Right ventricle myocardium superior (tissue), 1 donor: Measurements from ENCODE around the gene PROC. TPM values are rescaled to one million over a fixed set of nuclear protein-coding genes. Genes with fewer than 3 reads are reported as not detected.

ENCODE experiments used
- ATAC-seq: fragments of 200-7000 bp; cut with Tn5 transposase; one replicate; pipeline ENCODE4 v1.9.1; 2020; ENCODE audit warnings: mild to moderate bottlenecking; ENCODE audit not compliant: poor library complexity
- DNase-seq: peaks from one replicate; pipeline ENCODE4 v3.0.0-alpha.2; 2020
- intact Hi-C: fragments of 100-400 bp; cut with DNase I; formaldehyde crosslinking; loops from one replicate; pipeline ENCODE4 v1.11.2; 2022
- total RNA-seq: library from RNA; stranded (reverse); fragmentation: NEBNext Ultra II Directional; extraction: Animal tissue kit (Norgen Biotek cat#: 25700); gene quantifications from one replicate; pipeline ENCODE4 v1.2.1, GENCODE V29; 2021
- donor health status: DM: no; HTN: yes; CAD: no; lungs with severe emphysema.

The PROC gene
- total RNA-seq, 1 donor from 2014 or later: not detected

DNA sequence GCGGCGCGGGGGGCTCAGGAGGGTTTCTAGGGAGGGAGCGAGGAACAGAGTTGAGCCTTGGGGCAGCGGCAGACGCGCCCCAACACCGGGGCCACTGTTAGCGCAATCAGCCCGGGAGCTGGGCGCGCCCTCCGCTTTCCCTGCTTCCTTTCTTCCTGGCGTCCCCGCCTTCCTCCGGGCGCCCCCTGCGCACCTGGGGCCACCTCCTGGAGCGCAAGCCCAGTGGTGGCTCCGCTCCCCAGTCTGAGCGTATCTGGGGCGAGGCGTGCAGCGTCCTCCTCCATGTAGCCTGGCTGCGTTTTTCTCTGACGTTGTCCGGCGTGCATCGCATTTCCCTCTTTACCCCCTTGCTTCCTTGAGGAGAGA, 5.2 kb downstream of the PROC start:
- no peak for ATAC-seq
- intact Hi-C loops: no loop called here
- no peak for DNase-seq

DNA sequence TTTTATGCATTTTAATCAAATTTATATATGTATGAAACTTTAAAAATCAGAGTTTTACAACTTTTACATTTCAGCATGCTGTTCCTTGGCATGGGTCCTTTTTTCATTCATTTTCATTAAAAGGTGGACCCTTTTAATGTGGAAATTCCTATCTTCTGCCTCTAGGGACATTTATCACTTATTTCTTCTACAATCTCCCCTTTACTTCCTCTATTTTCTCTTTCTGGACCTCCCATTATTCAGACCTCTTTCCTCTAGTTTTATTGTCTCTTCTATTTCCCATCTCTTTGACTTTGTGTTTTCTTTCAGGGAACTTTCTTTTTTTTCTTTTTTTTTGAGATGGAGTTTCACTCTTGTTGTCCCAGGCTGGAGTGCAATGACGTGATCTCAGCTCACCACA, 5.7 kb downstream of the PROC start:
- ATAC-seq: no peak
- DNase-seq: no peak
- intact Hi-C loops: no loop called here

DNA sequence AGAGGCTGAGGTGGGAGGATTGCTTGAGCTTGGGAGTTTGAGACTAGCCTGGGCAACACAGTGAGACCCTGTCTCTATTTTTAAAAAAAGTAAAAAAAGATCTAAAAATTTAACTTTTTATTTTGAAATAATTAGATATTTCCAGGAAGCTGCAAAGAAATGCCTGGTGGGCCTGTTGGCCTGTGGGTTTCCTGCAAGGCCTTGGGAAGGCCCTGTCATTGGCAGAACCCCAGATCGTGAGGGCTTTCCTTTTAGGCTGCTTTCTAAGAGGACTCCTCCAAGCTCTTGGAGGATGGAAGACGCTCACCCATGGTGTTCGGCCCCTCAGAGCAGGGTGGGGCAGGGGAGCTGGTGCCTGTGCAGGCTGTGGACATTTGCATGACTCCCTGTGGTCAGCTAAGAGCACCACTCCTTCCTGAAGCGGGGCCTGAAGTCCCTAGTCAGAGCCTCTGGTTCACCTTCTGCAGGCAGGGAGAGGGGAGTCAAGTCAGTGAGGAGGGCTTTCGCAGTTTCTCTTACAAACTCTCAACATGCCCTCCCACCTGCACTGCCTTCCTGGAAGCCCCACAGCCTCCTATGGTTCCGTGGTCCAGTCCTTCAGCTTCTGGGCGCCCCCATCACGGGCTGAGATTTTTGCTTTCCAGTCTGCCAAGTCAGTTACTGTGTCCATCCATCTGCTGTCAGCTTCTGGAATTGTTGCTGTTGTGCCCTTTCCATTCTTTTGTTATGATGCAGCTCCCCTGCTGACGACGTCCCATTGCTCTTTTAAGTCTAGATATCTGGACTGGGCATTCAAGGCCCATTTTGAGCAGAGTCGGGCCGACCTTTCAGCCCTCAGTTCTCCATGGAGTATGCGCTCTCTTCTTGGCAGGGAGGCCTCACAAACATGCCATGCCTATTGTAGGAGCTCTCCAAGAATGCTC, 6.6 kb downstream of the PROC start:
- ATAC-seq: no peak
- DNase-seq: no peak
- intact Hi-C loops: no loop called here

DNA sequence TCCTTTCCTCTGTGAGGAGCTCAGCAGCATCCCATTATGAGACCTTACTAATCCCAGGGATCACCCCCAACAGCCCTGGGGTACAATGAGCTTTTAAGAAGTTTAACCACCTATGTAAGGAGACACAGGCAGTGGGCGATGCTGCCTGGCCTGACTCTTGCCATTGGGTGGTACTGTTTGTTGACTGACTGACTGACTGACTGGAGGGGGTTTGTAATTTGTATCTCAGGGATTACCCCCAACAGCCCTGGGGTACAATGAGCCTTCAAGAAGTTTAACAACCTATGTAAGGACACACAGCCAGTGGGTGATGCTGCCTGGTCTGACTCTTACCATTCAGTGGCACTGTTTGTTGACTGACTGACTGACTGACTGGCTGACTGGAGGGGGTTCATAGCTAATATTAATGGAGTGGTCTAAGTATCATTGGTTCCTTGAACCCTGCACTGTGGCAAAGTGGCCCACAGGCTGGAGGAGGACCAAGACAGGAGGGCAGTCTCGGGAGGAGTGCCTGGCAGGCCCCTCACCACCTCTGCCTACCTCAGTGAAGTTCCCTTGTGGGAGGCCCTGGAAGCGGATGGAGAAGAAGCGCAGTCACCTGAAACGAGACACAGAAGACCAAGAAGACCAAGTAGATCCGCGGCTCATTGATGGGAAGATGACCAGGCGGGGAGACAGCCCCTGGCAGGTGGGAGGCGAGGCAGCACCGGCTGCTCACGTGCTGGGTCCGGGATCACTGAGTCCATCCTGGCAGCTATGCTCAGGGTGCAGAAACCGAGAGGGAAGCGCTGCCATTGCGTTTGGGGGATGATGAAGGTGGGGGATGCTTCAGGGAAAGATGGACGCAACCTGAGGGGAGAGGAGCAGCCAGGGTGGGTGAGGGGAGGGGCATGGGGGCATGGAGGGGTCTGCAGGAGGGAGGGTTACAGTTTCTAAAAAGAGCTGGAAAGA, 7.6 kb downstream of the PROC start:
- no peak for ATAC-seq
- intact Hi-C loops: no loop called here
- no peak for DNase-seq

DNA sequence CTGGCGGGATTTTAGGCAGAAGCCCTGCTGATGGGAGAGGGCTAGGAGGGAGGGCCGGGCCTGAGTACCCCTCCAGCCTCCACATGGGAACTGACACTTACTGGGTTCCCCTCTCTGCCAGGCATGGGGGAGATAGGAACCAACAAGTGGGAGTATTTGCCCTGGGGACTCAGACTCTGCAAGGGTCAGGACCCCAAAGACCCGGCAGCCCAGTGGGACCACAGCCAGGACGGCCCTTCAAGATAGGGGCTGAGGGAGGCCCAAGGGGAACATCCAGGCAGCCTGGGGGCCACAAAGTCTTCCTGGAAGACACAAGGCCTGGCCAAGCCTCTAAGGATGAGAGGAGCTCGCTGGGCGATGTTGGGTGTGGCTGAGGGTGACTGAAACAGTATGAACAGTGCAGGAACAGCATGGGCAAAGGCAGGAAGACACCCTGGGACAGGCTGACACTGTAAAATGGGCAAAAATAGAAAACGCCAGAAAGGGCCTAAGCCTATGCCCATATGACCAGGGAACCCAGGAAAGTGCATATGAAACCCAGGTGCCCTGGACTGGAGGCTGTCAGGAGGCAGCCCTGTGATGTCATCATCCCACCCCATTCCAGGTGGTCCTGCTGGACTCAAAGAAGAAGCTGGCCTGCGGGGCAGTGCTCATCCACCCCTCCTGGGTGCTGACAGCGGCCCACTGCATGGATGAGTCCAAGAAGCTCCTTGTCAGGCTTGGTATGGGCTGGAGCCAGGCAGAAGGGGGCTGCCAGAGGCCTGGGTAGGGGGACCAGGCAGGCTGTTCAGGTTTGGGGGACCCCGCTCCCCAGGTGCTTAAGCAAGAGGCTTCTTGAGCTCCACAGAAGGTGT, 8.5 kb downstream of the PROC start:
- DNase-seq: no peak
- intact Hi-C loops: no loop called here
- ATAC-seq: no peak

DNA sequence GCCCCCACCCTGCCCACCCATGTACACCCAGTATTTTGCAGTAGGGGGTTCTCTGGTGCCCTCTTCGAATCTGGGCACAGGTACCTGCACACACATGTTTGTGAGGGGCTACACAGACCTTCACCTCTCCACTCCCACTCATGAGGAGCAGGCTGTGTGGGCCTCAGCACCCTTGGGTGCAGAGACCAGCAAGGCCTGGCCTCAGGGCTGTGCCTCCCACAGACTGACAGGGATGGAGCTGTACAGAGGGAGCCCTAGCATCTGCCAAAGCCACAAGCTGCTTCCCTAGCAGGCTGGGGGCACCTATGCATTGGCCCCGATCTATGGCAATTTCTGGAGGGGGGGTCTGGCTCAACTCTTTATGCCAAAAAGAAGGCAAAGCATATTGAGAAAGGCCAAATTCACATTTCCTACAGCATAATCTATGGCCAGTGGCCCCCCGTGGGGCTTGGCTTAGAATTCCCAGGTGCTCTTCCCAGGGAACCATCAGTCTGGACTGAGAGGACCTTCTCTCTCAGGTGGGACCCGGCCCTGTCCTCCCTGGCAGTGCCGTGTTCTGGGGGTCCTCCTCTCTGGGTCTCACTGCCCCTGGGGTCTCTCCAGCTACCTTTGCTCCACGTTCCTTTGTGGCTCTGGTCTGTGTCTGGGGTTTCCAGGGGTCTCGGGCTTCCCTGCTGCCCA, 9.3 kb downstream of the PROC start:
- no peak for DNase-seq
- intact Hi-C loops: no loop called here
- ATAC-seq: no peak

DNA sequence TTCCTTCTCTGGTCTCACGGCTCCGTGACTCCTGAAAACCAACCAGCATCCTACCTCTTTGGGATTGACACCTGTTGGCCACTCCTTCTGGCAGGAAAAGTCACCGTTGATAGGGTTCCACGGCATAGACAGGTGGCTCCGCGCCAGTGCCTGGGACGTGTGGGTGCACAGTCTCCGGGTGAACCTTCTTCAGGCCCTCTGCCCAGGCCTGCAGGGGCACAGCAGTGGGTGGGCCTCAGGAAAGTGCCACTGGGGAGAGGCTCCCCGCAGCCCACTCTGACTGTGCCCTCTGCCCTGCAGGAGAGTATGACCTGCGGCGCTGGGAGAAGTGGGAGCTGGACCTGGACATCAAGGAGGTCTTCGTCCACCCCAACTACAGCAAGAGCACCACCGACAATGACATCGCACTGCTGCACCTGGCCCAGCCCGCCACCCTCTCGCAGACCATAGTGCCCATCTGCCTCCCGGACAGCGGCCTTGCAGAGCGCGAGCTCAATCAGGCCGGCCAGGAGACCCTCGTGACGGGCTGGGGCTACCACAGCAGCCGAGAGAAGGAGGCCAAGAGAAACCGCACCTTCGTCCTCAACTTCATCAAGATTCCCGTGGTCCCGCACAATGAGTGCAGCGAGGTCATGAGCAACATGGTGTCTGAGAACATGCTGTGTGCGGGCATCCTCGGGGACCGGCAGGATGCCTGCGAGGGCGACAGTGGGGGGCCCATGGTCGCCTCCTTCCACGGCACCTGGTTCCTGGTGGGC, 10.0 kb downstream of the PROC start:
- ATAC-seq: no peak
- DNase-seq: no peak
- intact Hi-C loops: no loop called here

DNA sequence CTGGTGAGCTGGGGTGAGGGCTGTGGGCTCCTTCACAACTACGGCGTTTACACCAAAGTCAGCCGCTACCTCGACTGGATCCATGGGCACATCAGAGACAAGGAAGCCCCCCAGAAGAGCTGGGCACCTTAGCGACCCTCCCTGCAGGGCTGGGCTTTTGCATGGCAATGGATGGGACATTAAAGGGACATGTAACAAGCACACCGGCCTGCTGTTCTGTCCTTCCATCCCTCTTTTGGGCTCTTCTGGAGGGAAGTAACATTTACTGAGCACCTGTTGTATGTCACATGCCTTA, 10.5 kb downstream of the PROC start:
- intact Hi-C loops: no loop called here
- no peak for DNase-seq
- ATAC-seq: no peak

DNA sequence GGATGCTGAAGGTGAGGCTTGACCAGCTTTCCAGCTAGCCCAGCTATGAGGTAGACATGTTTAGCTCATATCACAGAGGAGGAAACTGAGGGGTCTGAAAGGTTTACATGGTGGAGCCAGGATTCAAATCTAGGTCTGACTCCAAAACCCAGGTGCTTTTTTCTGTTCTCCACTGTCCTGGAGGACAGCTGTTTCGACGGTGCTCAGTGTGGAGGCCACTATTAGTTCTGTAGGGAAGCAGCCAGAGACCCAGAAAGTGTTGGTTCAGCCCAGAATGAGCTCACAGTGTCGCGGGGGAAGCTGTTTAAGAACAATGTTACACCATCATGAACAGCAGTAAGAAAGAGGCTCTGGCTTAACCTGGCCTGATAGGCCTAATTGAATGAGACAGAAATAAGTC, 11.1 kb downstream of the PROC start:
- intact Hi-C loops: no loop called here
- no peak for ATAC-seq
- no peak for DNase-seq

DNA sequence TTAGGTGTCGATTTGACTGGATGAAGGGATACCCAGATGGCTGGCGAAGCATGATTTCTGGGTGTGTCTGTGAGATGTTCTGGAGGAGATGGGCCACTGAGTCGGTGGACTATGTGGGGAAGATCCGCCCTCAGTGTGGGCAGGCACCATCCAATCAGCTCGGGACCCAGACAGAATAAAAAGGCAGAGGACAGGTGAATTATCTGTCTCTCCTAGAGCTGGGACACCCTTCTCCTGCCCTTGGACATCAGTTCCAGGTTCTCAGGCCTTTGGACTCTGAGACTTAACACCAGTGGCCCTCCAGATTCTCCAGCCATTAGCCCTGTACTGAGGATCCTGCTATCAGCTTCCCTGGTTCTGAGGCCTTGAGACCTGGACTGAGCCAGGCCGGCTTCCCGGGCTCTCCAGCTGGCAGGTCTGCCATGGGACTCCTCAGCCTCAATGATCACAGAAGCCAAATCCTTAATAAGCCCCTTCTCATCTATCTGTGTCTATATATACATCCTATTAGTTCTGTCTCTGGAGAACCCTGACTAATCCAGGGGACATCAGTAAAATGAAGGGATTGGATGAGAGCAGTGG, 11.7 kb downstream of the PROC start:
- no peak for ATAC-seq
- DNase-seq: no peak
- intact Hi-C loops: no loop called here

DNA sequence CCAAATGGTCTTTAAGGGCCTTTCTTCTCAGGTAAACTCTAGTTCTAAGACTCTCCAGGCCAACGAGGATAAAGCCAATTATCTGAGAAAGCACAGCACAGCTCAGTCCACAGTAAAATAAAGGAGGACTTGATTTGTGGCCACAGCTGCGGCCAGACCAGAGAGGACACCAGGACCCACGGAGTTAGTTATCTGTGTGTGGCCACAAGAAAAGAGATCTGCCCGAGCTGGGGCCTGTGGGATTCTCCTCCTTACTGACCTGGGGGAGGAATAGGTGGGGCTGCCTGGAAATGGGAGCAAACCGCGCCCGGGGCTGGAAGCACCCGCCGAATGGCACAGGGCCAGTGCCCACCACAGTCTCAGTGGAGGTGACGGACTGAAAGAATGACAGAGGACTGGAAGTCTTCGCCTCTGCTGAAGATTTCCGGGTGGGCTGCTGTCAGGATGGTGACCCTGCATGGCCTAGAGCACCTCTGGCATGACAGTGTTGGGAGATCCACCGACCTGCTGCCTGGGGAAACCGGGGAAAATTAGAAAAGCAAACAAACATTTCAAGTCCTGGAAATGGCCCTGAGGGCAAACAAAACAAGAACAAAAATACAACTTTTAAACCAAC, 13.3 kb downstream of the PROC start:
- intact Hi-C loops: no loop called here

DNA sequence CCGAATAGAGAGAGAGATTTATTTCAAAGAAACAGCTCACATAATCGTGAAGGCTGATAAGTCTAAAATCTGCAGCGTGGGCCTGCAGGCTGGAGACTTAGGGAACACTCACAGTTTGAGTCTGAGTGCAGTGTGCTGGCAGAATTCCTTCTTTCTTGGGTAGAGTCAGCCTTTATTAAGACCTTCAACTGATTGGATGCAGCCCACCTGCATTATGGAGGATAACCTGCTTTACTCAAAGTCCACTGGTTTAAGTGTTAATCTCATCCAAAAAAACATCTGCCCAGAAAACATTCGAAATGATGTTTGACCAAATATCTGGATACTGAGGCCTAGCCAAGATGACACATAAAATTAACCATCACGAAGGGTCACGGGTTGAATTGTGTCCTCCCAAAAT, 16.3 kb downstream of the PROC start:
- intact Hi-C loops: no loop called here
- no peak for DNase-seq
- ATAC-seq: no peak

More for the DNA sequence above, 13.3 kb downstream of the PROC start:
- DNase-seq: no peak
- no peak for ATAC-seq

DNA sequence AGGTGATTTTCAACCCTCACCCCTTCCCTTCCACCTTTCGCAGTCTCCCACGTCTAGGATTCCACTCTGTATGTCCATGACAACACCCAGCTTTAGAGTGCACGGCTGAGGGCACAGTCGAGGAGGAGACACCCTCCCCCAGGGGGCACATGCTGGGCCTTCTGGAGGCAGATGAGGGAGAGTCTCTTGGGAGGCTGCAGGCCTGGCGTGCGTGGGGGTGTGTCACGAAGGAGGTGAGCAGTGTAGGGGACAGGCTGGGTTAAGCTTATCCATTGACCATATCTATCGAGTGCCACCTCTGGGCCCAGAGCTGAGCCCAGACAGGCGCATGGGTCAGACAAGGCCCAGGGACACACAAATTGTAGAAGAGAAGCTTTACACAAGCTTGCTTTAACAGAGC, 18.8 kb downstream of the PROC start:
- ATAC-seq (no peak), DNase-seq (no peak)
- intact Hi-C loops: no loop called here

DNA sequence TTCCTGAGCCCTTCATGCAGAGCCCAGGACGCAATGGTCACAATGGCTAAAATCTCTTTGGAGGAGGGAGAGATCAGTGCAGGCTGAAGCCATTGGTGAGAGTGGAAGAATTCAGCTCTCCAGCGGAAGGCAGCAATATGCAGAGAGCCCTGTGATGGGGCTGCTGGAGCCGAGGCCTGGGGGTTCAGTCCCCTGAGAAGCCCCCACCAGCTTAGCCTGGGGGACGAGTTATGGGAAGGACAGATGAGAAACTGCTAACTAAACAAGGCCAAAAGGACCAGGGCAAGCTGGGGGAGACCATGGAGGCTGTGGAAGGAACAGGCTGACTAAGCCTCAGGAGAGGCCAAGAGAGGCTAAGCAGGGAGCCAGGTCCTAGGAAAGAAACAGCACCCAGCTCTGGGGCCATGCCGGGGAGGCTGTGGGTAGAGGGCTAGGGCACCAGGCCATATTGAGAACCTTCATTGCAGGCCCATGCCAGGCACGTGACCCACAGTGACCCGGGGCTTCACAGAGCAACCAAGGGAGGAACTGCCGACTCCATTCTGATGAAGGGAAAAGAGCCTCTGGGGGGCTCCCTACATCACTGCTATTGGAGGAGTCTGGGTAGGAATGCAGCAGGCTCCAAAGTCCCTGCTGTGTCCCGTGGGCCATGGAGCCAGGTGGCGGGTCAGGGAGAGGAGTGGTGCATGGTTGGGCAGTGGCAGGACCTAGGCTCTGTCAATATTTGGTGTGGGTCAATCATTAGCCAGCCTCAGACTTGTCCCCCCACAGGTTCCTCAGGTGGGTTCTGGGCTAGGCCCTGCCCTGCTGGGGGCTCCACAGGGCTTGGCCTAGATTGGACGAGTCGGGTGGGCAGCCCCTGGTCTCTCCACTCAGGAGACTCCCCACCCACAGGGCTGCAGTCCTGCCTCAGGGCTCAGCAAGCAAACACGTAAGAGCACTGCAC, 19.8 kb downstream of the PROC start:
- DNase-seq: no peak
- ATAC-seq: no peak
- intact Hi-C loops: no loop called here

DNA sequence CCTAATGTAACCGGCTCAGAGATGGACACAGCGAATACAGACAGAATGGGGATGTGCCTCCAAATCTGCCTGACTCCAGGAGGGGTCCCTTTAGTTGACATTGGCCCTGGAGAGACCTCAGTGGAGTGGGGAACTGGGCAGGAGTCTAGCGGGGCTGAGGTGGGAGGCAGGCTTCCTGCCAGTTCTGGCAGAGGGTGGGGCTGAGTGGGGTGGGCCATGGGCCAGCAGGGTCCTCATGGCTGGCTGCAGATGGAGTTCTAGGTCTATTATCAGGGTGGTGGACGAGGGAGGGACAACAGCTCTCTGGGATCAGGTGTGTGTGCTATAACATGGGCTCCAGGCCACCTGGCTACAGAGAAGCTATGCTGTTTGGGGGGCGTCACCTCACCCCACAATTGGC, 21.1 kb downstream of the PROC start:
- no peak for DNase-seq
- intact Hi-C loops: no loop called here
- ATAC-seq: no peak

DNA sequence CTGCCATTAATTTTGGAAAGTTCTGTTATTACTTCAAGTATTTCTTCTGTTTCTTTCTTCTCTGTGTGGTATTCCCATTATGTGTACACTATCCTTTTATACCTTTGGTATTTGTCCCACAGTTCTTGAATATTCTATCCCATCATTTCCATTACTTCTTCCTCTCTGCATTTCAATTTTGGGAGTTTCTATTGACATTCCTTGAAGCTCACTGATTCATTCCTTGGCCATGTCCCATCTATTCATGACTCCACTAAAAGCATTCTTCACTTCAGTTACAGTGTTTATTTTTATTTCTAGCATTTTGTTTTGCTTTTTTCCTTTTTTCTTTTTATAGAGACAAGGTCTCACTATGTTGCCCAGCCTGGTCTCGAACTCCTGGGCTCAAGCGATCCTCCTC, 30.3 kb downstream of the PROC start:
- ATAC-seq: no peak
- intact Hi-C loops: no loop called here
- DNase-seq: no peak
